ENCODE results near the gene MSLN. TPM values are rescaled to one million over a fixed set of nuclear protein-coding genes. Genes with fewer than 3 reads are reported as not detected.

MSLN gene
- polyA plus RNA-seq, 1 donor (not counting 4 experiments of a cell fraction or from before 2014, with no cell fraction given) = 8.5 TPM

- dilution Hi-C loops (cut with MboI; ENCODE audit: extremely low pct_ligation_motif_present, low sequenced_read_pairs) = no loop called here
- no peak overlapping the region for H3K4me3 ChIP-seq (ENCODE audit: control insufficient read depth in 2 of 3, extremely low read depth in 1 of 3, insufficient read depth in 2 of 3, low read depth in 1 of 3, low read length in 3 of 3)
- H3K9me1 ChIP-seq (ENCODE audit: control insufficient read depth, extremely low read depth, insufficient read depth, low read length) = no peaks in the 10 kb centered on the region
- no peaks in the 10 kb centered on the region for H4K20me1 ChIP-seq (ENCODE audit: control insufficient read depth, extremely low read depth, insufficient read depth, low read length)
- no peak overlapping the region for H3K4me2 ChIP-seq (ENCODE audit: control insufficient read depth, extremely low read depth, insufficient read depth, low read depth, low read length)
- H3K79me2 ChIP-seq (ENCODE audit: control insufficient read depth, insufficient read depth, low read length) = no peaks in the 10 kb centered on the region
- no peaks in the 10 kb centered on the region for H3K36me3 ChIP-seq (ENCODE audit: control insufficient read depth in 2 of 2, extremely low read depth in 1 of 2, insufficient read depth in 2 of 2, low read length in 2 of 2)
- H3K9me3 ChIP-seq (ENCODE audit: control insufficient read depth, low read depth, low read length) = no peaks in the 10 kb centered on the region
- no peak overlapping the region for H3K9ac ChIP-seq (ENCODE audit: control insufficient read depth, extremely low read depth, insufficient read depth, low read length)
- H2AFZ ChIP-seq (ENCODE audit: control insufficient read depth, low read length) = no peak overlapping the region
- DNase-seq (ENCODE audit: low read depth, low spot score) (no peak), FAIRE-seq (no peak)
- H3K27ac ChIP-seq (ENCODE audit: control insufficient read depth, insufficient read depth, low read length) = no peak overlapping the region
- peaks cover 3% of the 10 kb centered on the region for H3K27me3 ChIP-seq (ENCODE audit: control insufficient read depth, extremely low read depth, insufficient read depth, low read length)
- TF ChIP-seq EZH2 (IDR thresholded peaks at IDR 0.05; ENCODE audit: low read length) (no peak), CTCF (optimal IDR thresholded peaks at IDR 0.05 in 1 of 3, IDR thresholded peaks at IDR 0.05 in 1 of 3, conservative IDR thresholded peaks at IDR 0.05 in 1 of 3; ENCODE audit: extremely low read depth in 1 of 3, insufficient read depth in 2 of 3, low read length in 3 of 3) (no peak)
- H3K4me1 ChIP-seq (ENCODE audit: control insufficient read depth, extremely low read depth, insufficient read depth, low read length) = no peaks in the 10 kb centered on the region
Observed at GRCh38 chr16:767743-768235, 7.3 kb downstream of the MSLN start.

GRCh38 chr16:768428-768827, 7.9 kb downstream of the MSLN start:
- H3K4me1 ChIP-seq (ENCODE audit: control insufficient read depth, extremely low read depth, insufficient read depth, low read length) = no peaks in the 10 kb centered on the region
- H3K9me1 ChIP-seq (ENCODE audit: control insufficient read depth, extremely low read depth, insufficient read depth, low read length) = no peaks in the 10 kb centered on the region
- no peak overlapping the region for H3K27ac ChIP-seq (ENCODE audit: control insufficient read depth, insufficient read depth, low read length)
- no peak overlapping the region for H2AFZ ChIP-seq (ENCODE audit: control insufficient read depth, low read length)
- H3K9me3 ChIP-seq (ENCODE audit: control insufficient read depth, low read depth, low read length) = no peaks in the 10 kb centered on the region
- peaks cover 3% of the 10 kb centered on the region for H3K27me3 ChIP-seq (ENCODE audit: control insufficient read depth, extremely low read depth, insufficient read depth, low read length)
- FAIRE-seq = no peak
- no peak overlapping the region for H3K4me2 ChIP-seq (ENCODE audit: control insufficient read depth, extremely low read depth, insufficient read depth, low read depth, low read length)
- H3K9ac ChIP-seq (ENCODE audit: control insufficient read depth, extremely low read depth, insufficient read depth, low read length) = no peak overlapping the region
- dilution Hi-C loops (cut with MboI; ENCODE audit: extremely low pct_ligation_motif_present, low sequenced_read_pairs) = no loop called here
- H3K4me3 ChIP-seq (ENCODE audit: control insufficient read depth in 2 of 3, extremely low read depth in 1 of 3, insufficient read depth in 2 of 3, low read depth in 1 of 3, low read length in 3 of 3) = no peak overlapping the region
- H4K20me1 ChIP-seq (ENCODE audit: control insufficient read depth, extremely low read depth, insufficient read depth, low read length) = no peaks in the 10 kb centered on the region
- DNase-seq (ENCODE audit: low read depth, low spot score) = no peak
- no peaks in the 10 kb centered on the region for H3K36me3 ChIP-seq (ENCODE audit: control insufficient read depth in 2 of 2, extremely low read depth in 1 of 2, insufficient read depth in 2 of 2, low read length in 2 of 2)
- H3K79me2 ChIP-seq (ENCODE audit: control insufficient read depth, insufficient read depth, low read length) = no peaks in the 10 kb centered on the region
- TF ChIP-seq EZH2 (IDR thresholded peaks at IDR 0.05; ENCODE audit: low read length) (no peak), CTCF (optimal IDR thresholded peaks at IDR 0.05 in 1 of 3, IDR thresholded peaks at IDR 0.05 in 1 of 3, conservative IDR thresholded peaks at IDR 0.05 in 1 of 3; ENCODE audit: extremely low read depth in 1 of 3, insufficient read depth in 2 of 3, low read length in 3 of 3) (no peak)
